Skeletal muscle tissue (tissue), 4 donors: ENCODE results near the gene SLFN12L. TPM values are rescaled to one million over a fixed set of nuclear protein-coding genes. Genes with fewer than 3 reads are reported as not detected.
"Not testable (repeated sequence)": the region's sequence is repeated elsewhere in the genome, so short reads cannot be mapped to it uniquely, and the experiment has no call there.

Experiments used
- H3K27ac ChIP-seq: one replicate; pipeline ENCODE4 v1.7.0; 2013; ENCODE audit warnings: mild to moderate bottlenecking, low read depth, low read length, inconsistent platforms
- H3K27me3 ChIP-seq, 3 donors: one replicate each; pipeline ENCODE4 v1.7.0; 2013; ENCODE audit warnings: low read length in 3 of 3; ENCODE audit not compliant: control insufficient read depth in 3 of 3, insufficient read depth in 3 of 3
- H3K36me3 ChIP-seq, 3 donors: one replicate each; pipeline ENCODE4 v1.7.0; 2013; ENCODE audit warnings: low read length in 3 of 3; ENCODE audit not compliant: control insufficient read depth in 3 of 3, insufficient read depth in 3 of 3
- H3K4me1 ChIP-seq, 3 donors: one replicate each; pipeline ENCODE4 v1.7.0; 2013; ENCODE audit warnings: low read length in 3 of 3, mild to moderate bottlenecking in 3 of 3; ENCODE audit not compliant: control insufficient read depth in 3 of 3, insufficient read depth in 3 of 3
- H3K4me3 ChIP-seq, 3 donors: one replicate each; pipeline ENCODE4 v1.7.0; 2013; ENCODE audit warnings: low read length in 3 of 3
- H3K9ac ChIP-seq, 3 donors: one replicate each; pipeline ENCODE4 v1.7.0; 2013; ENCODE audit warnings: low read length in 3 of 3, mild to moderate bottlenecking in 3 of 3, moderate library complexity in 2 of 3, low read depth in 1 of 3
- H3K9me3 ChIP-seq, 3 donors: one replicate each; pipeline ENCODE4 v1.7.0; 2013; ENCODE audit warnings: low read length in 3 of 3; ENCODE audit not compliant: control insufficient read depth in 3 of 3
- total RNA-seq: library from RNA; depleted of rRNA; stranded (reverse); fragments of >200 nt; gene quantifications from one replicate; pipeline ENCODE4 v1.2.3, GENCODE V29; 2014
- donor health status: Osteomylitis.

Gene SLFN12L
- total RNA-seq, 1 donor from 2014 or later: 0.52 TPM

- Histone ChIP-seq H3K36me3 (no peaks in the 10 kb centered on the region), H3K9me3 (no peaks in the 10 kb centered on the region), H3K27me3 (no peaks in the 10 kb centered on the region), H3K4me3 (peak overlapping the region; percentile 89 to 97 (median 92)), H3K9ac (peak overlapping the region in 1 of 3 donors; percentile 96), H3K27ac (no peak overlapping the region), H3K4me1 (peaks cover 14 to 25% (median 22%) of the 10 kb centered on the region in 3 donors)
These were observed 29.5 kb upstream of the SLFN12L start for GRCh38 chr17:35566968-35567367.

GRCh38 chr17:35563181-35563580, 25.7 kb upstream of the SLFN12L start:
- H3K9me3 ChIP-seq, H3K36me3 ChIP-seq, H3K4me1 ChIP-seq, H3K4me3 ChIP-seq, H3K9ac ChIP-seq, H3K27me3 ChIP-seq, H3K27ac ChIP-seq: not testable (repeated sequence)

GRCh38 chr17:35560703-35561102, 23.2 kb upstream of the SLFN12L start, which contains the start of gene SLFN14:
Gene SLFN14, minus strand, starts transcription at chr17:35560819. Its CDS starts 2,757 bp downstream, at chr17:35558062.
- Histone ChIP-seq H3K9me3 (no peaks in the 10 kb centered on the region), H3K27ac (no peak within 1 kb of the TSS), H3K9ac (no peak within 1 kb of the TSS), H3K27me3 (peaks cover under 1 to 9% (median under 1%) of the 10 kb centered on the region in 3 donors), H3K4me1 (no peaks in the 10 kb centered on the region), H3K4me3 (no peak within 1 kb of the TSS), H3K36me3 (no peaks in the 10 kb centered on the region)

- Histone ChIP-seq H3K27me3 (peaks cover 2 to 9% (median 3%) of the 10 kb centered on the region in 3 donors), H3K36me3 (no peaks in the 10 kb centered on the region)
These were observed 22.2 kb upstream of the SLFN12L start for GRCh38 chr17:35559495-35560210.

GRCh38 chr17:35557353-35557752, 19.9 kb upstream of the SLFN12L start:
- Histone ChIP-seq H3K4me1 (no peaks in the 10 kb centered on the region), H3K27ac (no peak overlapping the region), H3K9me3 (no peaks in the 10 kb centered on the region), H3K4me3 (no peak overlapping the region), H3K36me3 (no peaks in the 10 kb centered on the region), H3K27me3 (peaks cover 2 to 9% (median 6%) of the 10 kb centered on the region in 3 donors), H3K9ac (no peak overlapping the region)

More at GRCh38 chr17:35559495-35560210, 22.2 kb upstream of the SLFN12L start:
- Histone ChIP-seq H3K4me1 (no peaks in the 10 kb centered on the region), H3K9ac (no peak overlapping the region), H3K27ac (no peak overlapping the region), H3K9me3 (no peaks in the 10 kb centered on the region), H3K4me3 (no peak overlapping the region)

- H3K4me1 ChIP-seq: no peaks in the 10 kb centered on the region
- H3K9me3 ChIP-seq: no peaks in the 10 kb centered on the region
- no peak overlapping the region for H3K9ac ChIP-seq
- peaks cover 2 to 10% (median 9%) of the 10 kb centered on the region in 3 donors for H3K27me3 ChIP-seq
- H3K36me3 ChIP-seq: no peaks in the 10 kb centered on the region
- H3K27ac ChIP-seq: no peak overlapping the region
- no peak overlapping the region for H3K4me3 ChIP-seq
These were observed 18.2 kb upstream of the SLFN12L start for GRCh38 chr17:35555691-35556090.

- no peaks in the 10 kb centered on the region for H3K4me1 ChIP-seq
- no peak overlapping the region for H3K4me3 ChIP-seq
- no peaks in the 10 kb centered on the region for H3K9me3 ChIP-seq
- peaks cover 2 to 10% (median 9%) of the 10 kb centered on the region in 3 donors for H3K27me3 ChIP-seq
- H3K27ac ChIP-seq: no peak overlapping the region
- H3K9ac ChIP-seq: no peak overlapping the region
- H3K36me3 ChIP-seq: no peaks in the 10 kb centered on the region
These were observed 17.2 kb upstream of the SLFN12L start for GRCh38 chr17:35554668-35555067.

GRCh38 chr17:35553310-35553709, 15.8 kb upstream of the SLFN12L start:
- Histone ChIP-seq H3K9ac (no peak overlapping the region), H3K27me3 (peaks cover 2 to 12% (median 9%) of the 10 kb centered on the region in 3 donors), H3K4me3 (no peak overlapping the region)

GRCh38 chr17:35548978-35549377, 11.5 kb upstream of the SLFN12L start:
- H3K27ac ChIP-seq: no peak overlapping the region

More at GRCh38 chr17:35553310-35553709, 15.8 kb upstream of the SLFN12L start:
- no peaks in the 10 kb centered on the region for H3K4me1 ChIP-seq
- no peaks in the 10 kb centered on the region for H3K36me3 ChIP-seq
- no peaks in the 10 kb centered on the region for H3K9me3 ChIP-seq
- H3K27ac ChIP-seq: no peak overlapping the region

GRCh38 chr17:35548208-35548810, 10.8 kb upstream of the SLFN12L start:
- no peak overlapping the region for H3K4me3 ChIP-seq
- no peaks in the 10 kb centered on the region for H3K36me3 ChIP-seq
- no peaks in the 10 kb centered on the region for H3K9me3 ChIP-seq
- no peaks in the 10 kb centered on the region for H3K4me1 ChIP-seq
- H3K9ac ChIP-seq: no peak overlapping the region
- peaks cover 0 to 10% (median 0%) of the 10 kb centered on the region in 3 donors for H3K27me3 ChIP-seq
- no peak overlapping the region for H3K27ac ChIP-seq

More at GRCh38 chr17:35548978-35549377, 11.5 kb upstream of the SLFN12L start:
- no peaks in the 10 kb centered on the region for H3K36me3 ChIP-seq
- no peaks in the 10 kb centered on the region for H3K4me1 ChIP-seq
- H3K4me3 ChIP-seq: no peak overlapping the region
- H3K9ac ChIP-seq: no peak overlapping the region
- H3K27me3 ChIP-seq: peaks cover 0 to 10% (median 0%) of the 10 kb centered on the region in 3 donors
- no peaks in the 10 kb centered on the region for H3K9me3 ChIP-seq
